Measurements from ENCODE around the gene MMP13.
A peak's percentile ranks its signal among the peaks of the same experiment; 100 is the strongest.
"Not testable (repeated sequence)": the region's sequence is repeated elsewhere in the genome, so short reads cannot be mapped to it uniquely, and the experiment has no call there.

The MMP13 gene

DNA sequence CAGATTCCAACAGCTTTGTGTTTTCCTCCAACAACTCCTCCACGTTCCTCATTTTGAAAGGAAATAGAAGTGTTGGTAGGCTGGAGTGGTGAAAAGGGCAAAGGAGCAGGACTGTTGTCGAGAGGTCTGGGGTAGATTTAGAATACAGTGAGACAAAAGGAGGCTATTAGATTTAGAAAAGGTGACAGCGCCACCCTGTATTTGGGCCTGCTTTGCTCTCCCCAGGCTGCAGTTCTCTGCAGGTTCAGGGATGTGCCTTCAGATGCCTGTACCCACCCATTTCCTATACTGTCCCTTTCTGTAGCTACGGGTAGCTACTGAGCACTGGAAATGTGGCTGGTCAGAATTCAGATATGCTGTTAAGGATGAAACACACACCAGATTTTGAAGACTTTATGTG is 20.8 kb downstream of the MMP13 start:
- DNase-seq = no peak

GRCh38 chr11:102933627-102934026 is 21.9 kb downstream of the MMP13 start:
- DNase-seq = peak; percentile 18

- no peak for DNase-seq
Measured at GRCh38 chr11:102932678-102933077, 22.9 kb downstream of the MMP13 start.

DNA sequence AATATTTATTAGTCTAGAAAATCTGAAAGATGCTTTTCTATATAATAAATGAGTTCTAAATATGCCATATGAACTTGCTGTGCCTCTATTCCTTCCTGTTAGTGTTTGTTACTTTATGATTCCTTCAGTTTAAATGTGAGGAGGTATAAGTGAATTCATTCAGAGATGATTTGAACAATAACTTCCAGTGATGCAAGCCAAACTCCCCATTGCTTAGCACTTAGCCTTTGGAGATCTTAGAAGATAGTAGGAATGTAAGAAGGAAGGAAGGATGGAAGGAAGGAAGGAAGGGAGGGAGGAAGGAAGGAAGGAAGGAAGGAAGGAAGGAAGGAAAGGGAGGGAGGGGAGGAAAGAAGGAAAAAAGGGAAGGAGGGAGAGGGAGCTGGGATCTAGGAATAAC is 25.1 kb downstream of the MMP13 start:
- no peak for DNase-seq

DNA sequence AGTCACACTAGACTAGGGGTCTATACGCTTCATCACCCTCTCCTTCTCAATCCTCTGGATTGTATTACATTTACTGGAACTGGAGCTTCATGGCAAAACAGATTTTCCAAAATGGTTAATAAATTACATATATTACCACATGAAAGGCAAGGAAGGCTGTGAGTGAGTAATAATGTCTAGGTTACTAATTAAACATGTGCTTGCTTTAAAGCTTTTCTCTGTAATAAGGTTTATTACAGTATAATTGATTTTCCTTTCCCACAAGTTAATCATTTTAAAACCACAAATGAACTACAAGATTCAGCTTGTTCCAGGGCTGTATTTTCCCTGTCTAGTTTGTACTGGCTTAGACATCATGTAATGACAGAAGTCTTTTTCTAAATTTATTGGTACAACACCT is 25.6 kb downstream of the MMP13 start:
- DNase-seq = no peak

- no peak for DNase-seq
Measured at GRCh38 chr11:102929166-102929565, 26.4 kb downstream of the MMP13 start.

DNA sequence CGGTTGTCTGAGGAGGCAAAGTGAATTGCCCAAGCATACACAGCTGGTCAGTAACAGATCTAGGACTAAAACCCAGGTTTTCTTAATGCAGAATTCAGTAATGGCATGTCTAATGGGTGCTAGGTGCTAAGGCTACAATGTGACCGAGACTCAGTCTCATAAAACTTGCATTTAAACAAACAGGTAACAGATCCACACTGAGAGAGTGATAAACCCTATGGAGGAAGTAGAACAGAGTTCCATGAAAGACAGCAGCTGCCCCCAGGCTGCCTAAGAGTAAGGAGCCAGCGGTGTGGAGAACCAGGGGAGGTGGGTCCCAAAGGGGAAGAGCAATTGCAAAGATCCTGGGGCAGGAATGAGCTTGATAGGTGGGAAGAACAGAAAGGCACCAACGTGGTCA is 27.3 kb downstream of the MMP13 start:
- DNase-seq = no peak

GRCh38 chr11:102927624-102927990 is 27.9 kb downstream of the MMP13 start:
- DNase-seq = no peak

GRCh38 chr11:102926961-102927623 is 28.4 kb downstream of the MMP13 start:
- DNase-seq = no peak

GRCh38 chr11:102926517-102926916 is 29.0 kb downstream of the MMP13 start:
- DNase-seq = no peak

DNA sequence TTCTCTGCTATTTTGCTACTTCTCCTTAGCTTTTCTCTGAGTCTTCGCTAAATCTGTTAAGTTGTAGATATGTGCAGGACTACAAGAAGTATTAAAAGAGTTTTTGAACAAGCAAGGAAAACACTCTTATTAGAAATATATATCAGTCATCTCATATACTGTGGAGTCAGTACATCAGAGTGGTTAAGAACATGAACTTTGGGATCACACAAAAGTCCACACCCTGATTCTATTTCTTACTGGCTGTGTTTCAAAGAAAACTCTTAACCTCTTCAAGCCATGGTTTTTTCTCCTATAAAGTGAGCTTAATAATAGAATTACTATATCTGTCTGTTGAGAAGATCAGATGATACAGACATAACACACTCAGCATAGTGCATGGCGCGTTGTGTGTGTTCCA is 29.5 kb downstream of the MMP13 start:
- DNase-seq = no peak

DNA sequence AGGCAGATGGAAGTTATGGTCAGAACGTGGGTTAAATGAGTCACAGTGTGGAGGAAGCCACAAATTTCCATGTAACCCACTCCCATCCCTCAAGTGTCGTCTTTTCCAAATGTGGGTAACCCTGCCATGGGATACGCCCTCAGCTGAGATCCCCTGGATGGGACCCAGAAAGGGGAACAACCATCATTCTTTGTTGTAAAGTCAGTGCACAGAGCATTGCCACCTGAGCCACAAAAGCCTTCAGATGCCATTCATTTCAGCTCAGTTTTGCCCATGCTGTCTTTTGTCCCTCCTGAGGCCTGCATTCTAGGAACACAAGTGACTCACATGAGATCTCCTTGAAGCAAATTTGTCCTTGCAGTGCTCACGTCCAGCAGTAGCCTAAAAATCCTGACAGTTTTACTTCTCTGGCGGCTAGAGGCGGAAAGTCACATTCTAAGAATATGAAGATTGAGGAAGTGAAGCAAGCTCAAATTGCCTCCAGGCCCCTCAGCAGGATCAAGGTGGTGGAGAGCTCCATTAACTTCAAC is 30.6 kb downstream of the MMP13 start:
- DNase-seq = no peak

- DNase-seq = no peak
Measured at GRCh38 chr11:102921587-102922220, 33.8 kb downstream of the MMP13 start.

DNA sequence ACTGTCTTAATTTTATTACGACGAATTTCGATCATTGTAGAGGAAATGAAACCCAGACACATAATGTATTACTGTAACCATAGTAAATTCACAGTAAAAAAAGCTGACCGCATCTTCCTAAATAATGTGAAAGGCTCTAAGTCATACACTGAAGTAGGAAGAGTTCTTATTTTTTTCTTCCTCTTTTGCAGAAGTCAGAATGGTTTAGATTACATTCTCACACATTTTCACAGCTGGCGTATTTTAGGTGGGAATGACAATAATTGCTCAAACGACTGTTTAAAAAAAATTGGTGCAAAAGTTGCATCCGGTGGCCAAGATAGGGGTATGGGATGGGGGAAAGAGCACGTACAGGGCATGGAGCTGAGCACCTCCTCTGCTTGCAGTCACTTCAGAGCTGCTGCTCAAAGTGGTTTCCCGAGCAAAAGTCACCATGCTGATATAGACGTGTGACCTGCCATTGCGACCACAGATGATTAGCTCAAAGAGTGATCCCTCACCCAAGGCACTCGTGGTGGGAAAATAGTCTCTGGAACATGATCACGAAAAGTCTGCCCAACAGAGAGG is 35.3 kb downstream of the MMP13 start:
- no peak for DNase-seq

GRCh38 chr11:102915044-102915375 is 40.5 kb downstream of the MMP13 start:
- DNase-seq = no peak

DNA sequence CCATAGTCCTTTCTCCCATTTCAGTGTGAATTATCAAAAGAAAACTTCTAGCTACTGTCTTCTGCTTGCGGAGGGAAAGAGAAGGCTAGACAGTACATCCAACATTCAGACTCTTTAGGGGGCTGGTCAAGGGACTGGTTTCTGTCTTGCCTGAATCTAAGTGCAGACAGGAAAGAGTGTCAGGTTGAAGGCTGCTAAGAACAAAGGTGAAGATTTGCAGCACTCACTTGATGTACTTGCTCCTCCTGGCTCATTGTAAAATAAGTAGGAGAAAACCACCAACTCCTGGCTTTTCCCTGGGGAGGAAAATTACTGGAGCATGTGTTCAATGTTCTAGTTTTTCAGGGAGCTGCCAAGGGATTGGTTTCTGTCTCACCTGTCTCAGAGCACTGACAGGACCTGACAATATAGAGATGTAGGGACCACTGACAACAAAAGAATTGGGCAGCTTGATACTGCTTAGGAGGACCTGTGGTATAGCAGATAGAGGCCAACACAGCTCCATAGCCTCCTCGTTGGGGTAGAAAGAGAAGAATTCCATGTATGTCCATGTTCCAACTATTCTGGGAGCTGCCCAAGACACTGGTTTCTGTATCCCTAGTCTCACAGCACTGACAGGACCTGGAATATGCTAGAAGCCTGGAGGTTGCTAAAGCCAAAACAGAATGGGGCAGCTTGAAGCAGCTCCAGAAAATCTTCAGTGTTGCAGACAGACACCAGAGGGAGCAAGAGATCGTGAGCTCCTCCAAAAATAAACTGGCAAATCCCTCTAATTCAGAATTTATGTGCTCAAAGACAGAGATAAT is 41.1 kb downstream of the MMP13 start:
- DNase-seq = peak; percentile 12

- DNase-seq = no peak
Measured at GRCh38 chr11:102912482-102912830, 43.1 kb downstream of the MMP13 start.

- DNase-seq = no peak
Measured at GRCh38 chr11:102911758-102912481, 43.6 kb downstream of the MMP13 start.

- DNase-seq = not testable (repeated sequence)
Measured at GRCh38 chr11:102905848-102906247, 49.7 kb downstream of the MMP13 start.

DNA sequence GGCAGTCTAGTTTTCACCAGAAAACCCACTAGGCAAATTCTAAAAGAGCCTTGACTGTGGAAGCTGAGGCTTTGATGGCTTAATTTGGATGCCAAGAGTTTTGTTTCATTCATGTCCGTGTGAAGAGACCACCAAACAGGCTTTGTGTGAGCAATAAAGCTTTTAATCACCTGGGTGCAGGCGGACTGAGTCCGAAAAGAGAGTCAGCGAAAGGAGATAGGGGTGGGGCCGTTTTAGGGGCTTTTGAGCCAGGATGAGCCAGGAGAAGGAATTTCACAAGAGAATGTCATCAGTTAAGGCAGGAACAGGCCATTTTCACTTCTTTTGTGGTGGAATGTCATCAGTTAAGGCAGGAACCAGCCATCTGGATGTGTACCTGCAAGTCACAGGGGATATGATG is 51.6 kb downstream of the MMP13 start:
- DNase-seq = not testable (repeated sequence)

GRCh38 chr11:102900346-102900745 is 55.2 kb downstream of the MMP13 start:
- DNase-seq = no peak

Data from activated CD4-positive, alpha-beta T cell treated with anti-CD3 and anti-CD28 coated beads, Interleukin-2, amount 50 U/mL, for 16 hours (primary cell).